HG02678 (cell line): ENCODE results near the gene HS6ST3.

ENCODE experiments used
- ATAC-seq: cut with Tn5 transposase; IDR thresholded peaks from one replicate; pipeline ENCODE4 v1.9.1; 2021; ENCODE audit warnings: mild to moderate bottlenecking, moderate library complexity; ENCODE audit not compliant: unreplicated experiment

HS6ST3 gene

DNA sequence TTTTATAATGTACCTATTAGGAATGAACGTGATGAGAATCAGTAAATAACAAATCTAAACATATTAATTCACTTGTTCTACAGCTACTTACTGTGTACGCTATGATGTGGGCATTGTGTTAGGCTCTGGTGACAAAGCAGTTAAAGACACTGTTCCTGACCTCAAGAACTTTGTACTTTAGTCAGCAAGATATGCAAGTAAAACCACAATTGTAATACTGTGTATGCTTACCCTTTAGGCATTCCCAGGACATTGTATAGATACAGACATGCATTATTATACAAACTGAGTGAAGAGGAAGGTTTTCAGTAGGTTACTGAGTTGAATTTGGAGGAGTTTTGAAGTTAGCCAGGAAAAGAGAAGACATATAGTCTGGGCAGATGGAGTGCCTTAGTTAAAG lies 435.8 kb downstream of the HS6ST3 start:
- no peak for ATAC-seq

DNA sequence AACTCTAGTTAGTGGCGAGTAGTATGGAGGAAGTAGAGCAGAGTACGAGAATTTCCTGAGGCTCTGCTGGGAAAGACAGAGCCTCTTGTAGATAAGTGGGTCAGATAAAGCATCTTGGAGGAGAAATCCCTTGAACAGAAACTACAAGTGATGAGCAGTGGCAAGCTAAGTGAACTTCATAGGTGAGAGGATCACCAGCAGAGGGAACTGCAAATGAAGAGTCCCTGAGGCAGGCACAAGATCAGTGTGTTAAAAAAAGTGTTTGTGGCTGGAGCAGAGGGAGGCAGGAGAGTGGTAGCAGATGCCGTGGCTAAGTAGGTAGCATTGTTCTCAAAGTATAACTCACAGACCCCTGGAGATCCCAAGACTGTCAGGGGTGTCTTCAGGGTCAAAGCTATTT lies 437.6 kb downstream of the HS6ST3 start:
- no peak for ATAC-seq

GRCh38 chr13:96532804-96533203 lies 442.9 kb downstream of the HS6ST3 start:
- no peak for ATAC-seq

DNA sequence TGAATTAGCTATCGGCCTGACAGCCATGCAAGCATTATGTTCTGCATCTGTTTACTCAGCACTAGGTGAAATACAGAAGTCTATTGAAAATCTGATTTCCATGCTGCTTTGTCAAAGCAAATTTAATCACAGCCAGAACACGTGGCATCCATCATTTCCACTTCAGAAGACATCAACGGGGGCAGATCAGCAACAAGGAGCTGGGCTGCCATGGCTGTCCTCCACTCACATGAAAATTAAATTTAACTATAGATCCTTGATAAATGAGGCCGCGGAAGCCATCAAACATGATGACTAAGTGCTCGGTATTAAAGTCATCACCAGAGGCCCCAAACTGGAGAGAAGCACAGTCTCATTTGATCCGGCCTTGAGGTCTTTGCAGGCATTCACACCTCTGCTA lies 443.5 kb downstream of the HS6ST3 start:
- ATAC-seq, result no peak

DNA sequence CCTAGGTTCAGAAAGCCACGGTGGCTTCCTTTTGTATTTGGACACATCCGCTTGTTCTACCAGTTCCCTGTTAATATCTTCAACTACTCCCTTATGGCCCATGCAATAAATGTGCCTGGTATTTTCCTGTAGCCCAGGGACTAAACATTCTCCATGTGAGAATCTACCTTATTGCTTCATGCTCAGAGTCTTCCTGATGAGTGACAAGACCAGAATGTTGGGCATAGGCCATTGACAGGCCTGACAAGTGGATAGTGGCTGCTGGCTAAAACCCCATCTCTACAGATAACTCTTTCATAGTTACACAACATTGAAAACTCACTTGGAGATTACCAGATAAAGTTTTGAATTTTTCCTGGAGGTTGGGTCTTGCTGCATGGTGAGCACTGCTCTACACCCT lies 449.9 kb downstream of the HS6ST3 start:
- ATAC-seq, result no peak

DNA sequence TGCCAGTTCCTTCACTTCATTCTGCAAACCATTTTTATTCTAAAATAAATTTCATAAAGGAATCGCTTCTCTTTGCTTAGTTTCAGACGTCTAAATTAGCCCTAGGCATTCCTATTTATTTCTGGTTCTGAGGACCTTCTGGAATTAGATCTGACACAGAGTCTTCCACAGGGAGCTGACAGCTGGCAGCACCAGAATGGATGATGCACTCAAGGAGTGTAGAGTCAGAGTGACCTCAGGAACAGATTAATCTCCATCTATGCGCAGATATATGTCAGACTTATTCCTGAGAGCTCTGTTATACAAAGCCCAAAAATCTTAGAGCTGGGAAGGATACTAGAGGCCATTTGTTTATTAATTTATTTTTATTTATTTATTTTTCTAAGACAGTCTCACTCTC lies 450.8 kb downstream of the HS6ST3 start:
- no peak for ATAC-seq

DNA sequence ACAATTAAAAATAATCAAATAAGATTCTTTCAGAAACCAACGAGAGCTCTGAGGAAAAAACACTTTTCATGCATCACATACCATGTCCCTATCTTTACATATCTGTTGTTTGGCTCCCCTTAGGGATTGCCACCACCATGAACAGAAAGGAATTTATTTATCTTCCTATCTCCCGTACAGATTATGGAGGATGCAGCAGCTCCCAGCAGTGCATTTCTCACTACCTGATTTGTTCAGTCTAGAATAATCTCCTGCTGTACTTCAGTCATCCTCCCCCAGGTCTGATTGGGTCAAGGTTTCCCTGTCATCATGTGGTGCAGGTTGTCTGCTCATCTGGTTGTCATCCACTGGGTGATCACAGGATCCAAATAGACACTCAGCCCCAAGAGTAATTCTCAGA lies 453.1 kb downstream of the HS6ST3 start:
- no peak for ATAC-seq

DNA sequence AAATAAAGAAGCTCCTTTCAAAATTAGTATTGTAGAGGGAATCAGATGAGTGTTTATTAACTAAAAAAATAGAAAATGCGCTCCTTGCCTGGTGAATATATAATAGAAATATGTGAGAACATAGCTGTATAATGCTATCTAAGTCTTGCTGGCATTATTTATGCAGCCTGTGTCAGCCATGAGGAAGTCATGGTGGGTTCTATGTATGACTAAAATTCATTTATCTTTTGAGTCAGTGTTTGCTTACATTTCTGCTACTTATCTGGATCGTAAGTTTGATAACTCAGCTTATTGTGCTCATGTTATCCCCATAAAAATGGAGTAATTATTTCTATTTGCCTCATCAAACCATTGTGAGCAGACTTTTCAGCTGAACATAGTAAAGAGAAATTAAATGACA lies 455.1 kb downstream of the HS6ST3 start:
- no peak for ATAC-seq

- no peak for ATAC-seq
Observed at GRCh38 chr13:96546463-96546862, 456.6 kb downstream of the HS6ST3 start.

DNA sequence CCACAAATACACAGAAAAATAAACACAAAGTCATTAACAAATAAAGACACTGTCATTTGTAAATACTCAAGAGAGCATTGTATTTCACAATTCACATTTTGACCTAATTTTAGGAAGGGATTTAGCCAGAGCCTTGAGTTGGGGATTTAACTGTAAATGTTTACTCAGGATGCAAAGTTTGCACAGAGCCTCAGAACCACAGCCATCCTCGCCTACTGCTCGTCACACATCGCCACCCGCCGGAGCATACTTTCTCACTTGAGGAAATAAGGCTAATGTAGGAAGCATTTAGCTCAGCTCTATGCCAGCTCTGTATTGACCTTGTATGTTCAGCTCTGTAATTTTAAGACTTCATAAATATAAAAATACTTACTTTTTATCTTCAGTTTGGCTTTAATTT lies 461.6 kb downstream of the HS6ST3 start:
- no peak for ATAC-seq

GRCh38 chr13:96552559-96552958 lies 462.7 kb downstream of the HS6ST3 start:
- ATAC-seq, result no peak

DNA sequence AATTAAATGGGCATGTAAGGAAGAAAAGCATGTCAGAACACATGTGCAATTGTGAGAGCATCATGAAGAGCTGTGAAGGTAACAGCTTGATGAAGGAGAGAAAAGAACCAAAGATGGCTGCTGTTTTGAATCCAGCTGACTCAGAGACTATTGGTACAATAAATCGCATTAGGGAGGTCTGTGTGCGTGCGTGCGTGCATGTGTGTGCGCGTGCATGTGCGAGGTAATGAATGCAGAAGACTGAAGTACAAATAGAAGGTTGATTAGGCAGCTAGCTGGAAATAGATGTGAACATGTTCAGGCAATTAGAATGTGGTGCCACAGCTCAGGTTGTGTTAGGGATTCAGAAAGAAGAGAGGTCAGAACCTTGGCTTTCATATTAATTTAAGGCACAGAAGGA lies 463.9 kb downstream of the HS6ST3 start:
- ATAC-seq, result no peak

- no peak for ATAC-seq
Observed at GRCh38 chr13:96573563-96573962, 483.7 kb downstream of the HS6ST3 start.

- no peak for ATAC-seq
Observed at GRCh38 chr13:96575423-96576320, 485.8 kb downstream of the HS6ST3 start.

DNA sequence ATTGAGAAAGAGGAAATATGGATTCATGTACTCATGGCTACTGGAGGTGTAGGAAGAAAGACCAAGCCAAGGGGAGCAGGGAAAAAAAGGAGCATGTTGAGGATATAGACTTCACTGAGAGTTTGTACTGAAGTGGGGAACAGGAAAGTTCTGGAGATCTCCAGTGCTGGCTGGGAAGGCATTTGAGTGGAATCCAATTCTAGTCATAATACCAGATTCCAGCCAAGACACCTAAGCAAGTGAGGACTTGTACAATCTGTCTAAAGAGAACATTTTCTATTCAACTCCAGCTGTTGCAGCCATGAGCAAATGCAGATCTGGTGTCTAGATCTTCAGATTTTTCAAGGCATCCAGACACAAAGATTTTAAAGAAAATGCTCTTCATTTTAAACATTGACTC lies 491.8 kb downstream of the HS6ST3 start:
- ATAC-seq, result no peak

GRCh38 chr13:96615252-96615651 lies 525.3 kb downstream of the HS6ST3 start:
- no peak for ATAC-seq

- ATAC-seq, result no peak
Observed at GRCh38 chr13:96617528-96617927, 527.6 kb downstream of the HS6ST3 start.

DNA sequence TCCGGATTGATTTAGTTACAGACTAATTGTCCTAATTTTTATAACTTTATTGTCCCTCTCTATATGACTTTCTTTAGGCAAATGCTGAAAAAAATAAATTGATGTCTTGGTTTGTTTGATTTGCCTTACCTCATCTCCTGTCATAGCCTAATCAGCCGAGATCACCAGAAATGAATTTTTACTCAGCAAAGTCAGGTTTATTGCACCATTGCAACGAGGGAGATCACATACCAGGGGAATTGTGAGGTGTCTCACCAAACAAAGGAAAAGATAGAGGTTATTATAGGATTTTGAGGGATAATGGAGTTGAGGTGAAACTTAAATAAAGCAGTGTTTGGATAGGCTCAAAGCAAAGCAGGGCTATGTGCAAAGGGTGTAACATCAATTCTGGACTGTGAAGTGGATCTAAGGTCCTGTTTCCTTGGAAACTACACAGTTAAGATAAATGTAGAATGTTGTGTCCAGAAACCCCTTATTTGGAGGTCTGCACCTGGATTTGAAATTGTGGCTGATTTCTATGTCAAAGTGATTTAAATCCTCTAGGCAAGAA lies 531.8 kb downstream of the HS6ST3 start:
- no peak for ATAC-seq

DNA sequence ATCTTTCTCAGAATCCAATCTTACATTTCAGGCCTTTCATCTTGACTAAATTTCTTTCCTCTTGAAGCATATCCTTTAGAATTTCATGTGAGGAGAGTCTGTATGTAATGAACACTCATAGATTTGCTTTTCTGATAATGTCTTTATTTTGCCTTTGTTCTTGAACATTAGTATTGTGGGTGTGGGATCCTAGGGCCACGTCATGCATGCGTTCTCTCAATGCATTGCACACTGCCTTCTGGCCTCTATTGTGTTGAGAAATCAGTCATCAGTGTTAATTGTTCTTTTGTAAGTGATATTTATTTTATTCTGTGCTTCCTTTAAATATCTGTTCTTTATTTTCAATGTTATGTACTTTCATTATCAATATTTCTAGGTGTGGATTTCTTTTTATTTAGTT lies 539.4 kb downstream of the HS6ST3 start:
- ATAC-seq, result no peak

DNA sequence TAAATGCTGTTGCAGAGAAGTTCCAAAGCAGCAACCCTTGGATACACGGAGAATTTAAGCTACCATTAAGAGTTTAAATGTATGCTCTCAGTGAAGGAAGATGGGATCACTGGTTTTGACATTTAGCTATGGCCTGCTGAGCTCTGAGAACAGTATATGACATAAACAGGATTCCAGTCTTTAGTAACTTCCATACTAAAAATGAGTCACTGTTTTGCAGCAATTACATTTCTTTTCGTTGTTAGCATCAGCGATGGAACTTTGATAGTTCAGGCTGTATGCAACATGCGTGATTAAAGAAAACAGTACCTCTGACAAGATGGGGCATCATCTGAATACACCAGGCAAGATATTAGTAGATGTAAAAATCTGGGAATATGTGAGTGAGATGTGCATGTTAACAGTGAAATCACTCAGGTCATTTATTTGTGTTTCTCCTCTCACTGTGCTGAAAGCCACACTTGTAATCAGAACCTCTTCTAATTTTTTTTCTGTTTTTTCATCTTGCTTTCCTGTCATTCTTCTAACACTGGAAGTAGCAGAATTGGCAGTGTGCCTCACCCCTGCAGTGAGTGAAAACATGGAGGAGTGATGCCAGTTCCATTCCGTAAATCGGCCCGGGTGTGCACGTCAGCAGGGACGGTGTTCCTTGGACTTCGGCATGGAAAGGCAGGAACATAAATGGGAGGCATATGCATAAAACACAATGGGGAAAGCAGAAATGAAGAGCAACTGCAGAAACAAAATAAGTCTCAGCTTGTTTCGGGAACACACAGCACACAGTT lies 542.8 kb downstream of the HS6ST3 start:
- no peak for ATAC-seq

GRCh38 chr13:96636001-96636709 lies 546.2 kb downstream of the HS6ST3 start:
- no peak for ATAC-seq
